Endothelial cell of umbilical vein (primary cell): ENCODE data around the gene SLC1A7. TPM values are rescaled to one million over a fixed set of nuclear protein-coding genes. Genes with fewer than 3 reads are reported as not detected.

ENCODE experiments used
- BruUV-seq: library from RNA; stranded (reverse); fragments of 400-500 nt; replicated peaks from 2 replicates; lab custom pipeline; 2021; lab: Mats Ljungman, UMichigan
- CTCF ChIA-PET: fragments of 300-600, 350-600 bp; sonication (Branson Sonifier 250); formaldehyde crosslinking; loops from one replicate; lab custom pipeline; 2021; ENCODE audit warnings: antibody characterized with exemption, inconsistent platforms; lab: Charles Lee
- POLR2A ChIA-PET: fragments of 300-600, 350-600 bp; sonication (Branson Sonifier 250); formaldehyde crosslinking; loops from one replicate; lab custom pipeline; 2021; ENCODE audit warnings: antibody characterized with exemption, inconsistent platforms; lab: Charles Lee
- DNase-seq: peaks from one replicate; pipeline ENCODE4 v3.0.0-alpha.2; 2011; ENCODE audit warnings: low read depth, low spot score
- FAIRE-seq: peaks from 2 replicates; lab custom pipeline; 2011; peaks lifted over from hg19 to GRCh38; lab: Jason Lieb, UNC
- H2AFZ ChIP-seq: 2 replicates; pipeline ENCODE4 v1.6.0; 2012; ENCODE audit warnings: low read depth, low read length, control low read depth, inconsistent platforms
- H3K27ac ChIP-seq: 2 replicates; pipeline ENCODE4 v1.5.1; 2011; ENCODE audit warnings: low read depth, mild to moderate bottlenecking, control low read depth, low read length, moderate library complexity; ENCODE audit not compliant: insufficient read depth
- H3K27me3 ChIP-seq, 2 experiments: 2 replicates each; pipeline versions ENCODE4 v1.6.0 to v1.6.1; 2011; ENCODE audit warnings: low read length in 2 of 2, mixed read lengths in 1 of 2; ENCODE audit not compliant: control insufficient read depth in 2 of 2, insufficient read depth in 2 of 2
- H3K36me3 ChIP-seq, 2 experiments: 2 replicates in 1 of 2; 3 replicates in 1 of 2; pipeline ENCODE4 v1.5.1; 2011; ENCODE audit warnings: low read length in 2 of 2, mild to moderate bottlenecking in 1 of 2, moderate library complexity in 1 of 2; ENCODE audit not compliant: control insufficient read depth in 2 of 2, insufficient read depth in 2 of 2; ENCODE audit errors: extremely low read depth in 1 of 2
- H3K4me1 ChIP-seq: 3 replicates; pipeline ENCODE4 v1.5.1; 2011; ENCODE audit warnings: mild to moderate bottlenecking, low read length; ENCODE audit not compliant: control insufficient read depth, insufficient read depth; ENCODE audit errors: extremely low read depth
- H3K4me2 ChIP-seq: 2 replicates; pipeline ENCODE4 v1.6.1; 2011; ENCODE audit warnings: low read length, control low read depth, mixed read lengths; ENCODE audit not compliant: insufficient read depth
- H3K4me3 ChIP-seq, 3 experiments: fragments of 200-600 bp in 1 of 3; sonication (generic), shearing (Covaris generic) in 1 of 3; replicated peaks in 1 of 3; 2 replicates each; pipeline ENCODE4 v1.5.1; 2011 to 2016; ENCODE audit warnings: control low read depth in 3 of 3, low read length in 3 of 3, mild to moderate bottlenecking in 2 of 3, inconsistent platforms in 1 of 3, low read depth in 1 of 3, moderate library complexity in 1 of 3; ENCODE audit not compliant: insufficient read depth in 1 of 3
- H3K79me2 ChIP-seq: 2 replicates; pipeline ENCODE4 v1.6.0; 2012; ENCODE audit warnings: low read length, inconsistent platforms; ENCODE audit not compliant: control insufficient read depth, insufficient read depth
- H3K9ac ChIP-seq: replicated peaks from 2 replicates; pipeline ENCODE3; 2011; ENCODE audit warnings: low read length, control low read depth; ENCODE audit not compliant: insufficient read depth; ENCODE audit errors: extremely low read depth
- H3K9me1 ChIP-seq: replicated peaks from 3 replicates; pipeline ENCODE4 v1.6.0; 2011; ENCODE audit warnings: mild to moderate bottlenecking, low read length; ENCODE audit not compliant: control insufficient read depth, insufficient read depth; ENCODE audit errors: extremely low read depth
- H3K9me3 ChIP-seq: replicated peaks from 2 replicates; pipeline ENCODE4 v1.5.1; 2012; ENCODE audit warnings: low read length, inconsistent platforms; ENCODE audit not compliant: control insufficient read depth, insufficient read depth
- H4K20me1 ChIP-seq: replicated peaks from 2 replicates; pipeline ENCODE3; 2011; ENCODE audit warnings: mild to moderate bottlenecking, low read length; ENCODE audit not compliant: control insufficient read depth, insufficient read depth; ENCODE audit errors: extremely low read depth
- EZH2 ChIP-seq: IDR thresholded peaks from 2 replicates; pipeline ENCODE4 v1.6.1; 2012; ENCODE audit warnings: borderline replicate concordance, low read depth, mild to moderate bottlenecking, moderate library complexity, low read length, inconsistent platforms; ENCODE audit not compliant: severe bottlenecking
- FOS ChIP-seq: IDR thresholded peaks from 2 replicates; pipeline ENCODE4 v1.6.1; 2011; ENCODE audit warnings: mild to moderate bottlenecking, low read length, moderate library complexity, borderline replicate concordance; ENCODE audit not compliant: insufficient read depth
- GATA2 ChIP-seq: IDR thresholded peaks from 2 replicates; pipeline ENCODE4 v1.7.0; 2011; ENCODE audit warnings: low read depth, mild to moderate bottlenecking, moderate library complexity, mixed read lengths, low read length; ENCODE audit not compliant: insufficient read length, insufficient read depth
- JUN ChIP-seq: IDR thresholded peaks from 2 replicates; pipeline ENCODE4 v1.6.1; 2011; ENCODE audit warnings: borderline replicate concordance, low read depth; ENCODE audit not compliant: insufficient read length, insufficient read depth
- MYC ChIP-seq: IDR thresholded peaks from one replicate; pipeline ENCODE4 v1.6.1; 2011; ENCODE audit warnings: mild to moderate bottlenecking, low read depth, low read length
- POLR2A ChIP-seq: IDR thresholded peaks from 2 replicates; pipeline ENCODE4 v1.6.1; 2012; ENCODE audit warnings: low read depth, mild to moderate bottlenecking, control low read depth, low read length
- POLR2AphosphoS5 ChIP-seq: IDR thresholded peaks from 2 replicates; pipeline ENCODE4 v1.6.1; 2012; ENCODE audit warnings: low read depth, mild to moderate bottlenecking, control low read depth, low read length, moderate library complexity; ENCODE audit not compliant: insufficient read depth
- dilution Hi-C: fragments of 300-500 bp; cut with MboI; formaldehyde crosslinking; loops from one replicate; pipeline ENCODE4 v1.15.0; 2019; ENCODE audit warnings: low sequenced_read_pairs; ENCODE audit not compliant: extremely low pct_ligation_motif_present
- intact Hi-C: fragments of 100-400 bp; cut with micrococcal nuclease; formaldehyde crosslinking; loops from one replicate; pipeline ENCODE4 v1.10.0; 2022
- polyA plus RNA-seq, 4 experiments: library from polyadenylated mRNA; depleted of rRNA in 3 of 4; stranded (reverse) in 3 of 4; unstranded in 1 of 4; fragments of >200 nt; gene quantifications; 2 replicates each; pipeline versions ENCODE4 v1.2.1 to v1.2.3, GENCODE V29; 2011 to 2012; ENCODE audit warnings: missing spikeins in 1 of 4
- total RNA-seq: library from RNA; stranded (reverse); gene quantifications from 2 replicates; pipeline ENCODE4 v1.2.3, GENCODE V29; 2021
- TF ChIP-seq, protein P1 (sequence below): IDR thresholded peaks from 2 replicates; pipeline ENCODE4 v1.6.1; 2011; ENCODE audit not compliant: insufficient read depth, insufficient read length
- TF ChIP-seq, protein P2 (sequence below), 2 donors: IDR thresholded peaks; 1 replicate in 1 of 2; 2 replicates in 1 of 2; pipeline ENCODE4 v1.5.1; 2011; ENCODE audit warnings: low read length in 2 of 2, mild to moderate bottlenecking in 2 of 2, moderate library complexity in 2 of 2, control low read depth in 1 of 2, inconsistent platforms in 1 of 2, low read depth in 1 of 2; ENCODE audit not compliant: insufficient read depth in 1 of 2; ENCODE audit errors: extremely low read depth in 1 of 2

SLC1A7 gene
- total and polyA plus RNA-seq, 2 donors (not counting 3 experiments of a cell fraction or from before 2014, with no cell fraction given): not detected

DNA sequence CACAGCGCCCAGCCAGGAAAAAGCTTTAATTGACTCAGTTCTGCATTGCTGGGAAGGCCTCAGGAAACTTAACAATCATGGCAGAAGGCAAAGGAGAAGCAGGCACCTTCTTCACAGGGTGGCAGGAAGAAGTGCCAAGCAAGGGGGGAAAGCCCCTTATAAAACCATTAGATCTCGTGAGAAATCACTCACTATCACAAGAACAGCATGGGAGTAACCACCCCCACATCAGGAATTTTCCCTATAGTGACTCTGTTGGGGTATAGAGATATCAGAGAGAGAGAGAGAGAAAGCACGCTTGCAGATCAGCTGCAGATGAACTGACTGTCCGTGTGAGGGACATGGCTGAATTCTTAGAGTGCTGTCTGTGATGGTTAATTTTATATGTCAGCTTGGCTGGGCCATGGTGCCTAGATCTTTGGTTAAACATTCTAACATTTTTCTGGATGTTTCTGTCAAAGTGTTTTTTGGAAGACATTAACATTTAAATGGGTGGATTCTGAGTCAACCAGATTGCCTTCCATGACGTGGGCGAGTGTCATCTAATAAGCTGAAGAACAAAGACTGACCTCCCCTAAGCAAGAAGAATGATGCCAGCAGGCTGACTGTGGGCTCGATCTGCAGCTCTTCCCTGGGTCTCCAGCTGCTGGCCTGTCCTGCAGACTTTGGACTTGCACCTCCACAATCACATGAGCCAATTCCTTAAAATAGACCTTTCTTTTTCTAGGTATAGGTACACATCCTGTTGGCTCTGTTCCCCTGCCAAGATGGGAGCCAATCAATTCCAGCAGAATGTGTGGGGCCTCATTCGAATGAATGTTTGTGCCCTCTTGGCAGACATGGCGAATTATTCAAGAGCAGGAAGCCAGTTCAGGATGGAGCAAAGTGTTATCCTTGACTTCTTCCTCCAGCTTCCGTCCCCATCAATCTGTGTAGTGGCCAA lies 32.8 kb upstream of the SLC1A7 start:
- H3K4me2 ChIP-seq: no peak overlapping the region
- ChIA-PET CTCF (no interaction called here), POLR2A (no interaction called here)
- FAIRE-seq (no peak), DNase-seq (no peak)
- H3K9me1 ChIP-seq: no peaks in the 10 kb centered on the region
- no peaks in the 10 kb centered on the region for H3K9me3 ChIP-seq
- no peak overlapping the region for H3K4me3 ChIP-seq
- H3K4me1 ChIP-seq: no peaks in the 10 kb centered on the region
- TF ChIP-seq GATA2 (no peak), FOS (no peak), POLR2AphosphoS5 (no peak), EZH2 (no peak), MYC (no peak), JUN (no peak), POLR2A (no peak)
- TF ChIP-seq, protein P1, sequence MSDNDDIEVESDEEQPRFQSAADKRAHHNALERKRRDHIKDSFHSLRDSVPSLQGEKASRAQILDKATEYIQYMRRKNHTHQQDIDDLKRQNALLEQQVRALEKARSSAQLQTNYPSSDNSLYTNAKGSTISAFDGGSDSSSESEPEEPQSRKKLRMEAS: no peak
- TF ChIP-seq, protein P2, sequence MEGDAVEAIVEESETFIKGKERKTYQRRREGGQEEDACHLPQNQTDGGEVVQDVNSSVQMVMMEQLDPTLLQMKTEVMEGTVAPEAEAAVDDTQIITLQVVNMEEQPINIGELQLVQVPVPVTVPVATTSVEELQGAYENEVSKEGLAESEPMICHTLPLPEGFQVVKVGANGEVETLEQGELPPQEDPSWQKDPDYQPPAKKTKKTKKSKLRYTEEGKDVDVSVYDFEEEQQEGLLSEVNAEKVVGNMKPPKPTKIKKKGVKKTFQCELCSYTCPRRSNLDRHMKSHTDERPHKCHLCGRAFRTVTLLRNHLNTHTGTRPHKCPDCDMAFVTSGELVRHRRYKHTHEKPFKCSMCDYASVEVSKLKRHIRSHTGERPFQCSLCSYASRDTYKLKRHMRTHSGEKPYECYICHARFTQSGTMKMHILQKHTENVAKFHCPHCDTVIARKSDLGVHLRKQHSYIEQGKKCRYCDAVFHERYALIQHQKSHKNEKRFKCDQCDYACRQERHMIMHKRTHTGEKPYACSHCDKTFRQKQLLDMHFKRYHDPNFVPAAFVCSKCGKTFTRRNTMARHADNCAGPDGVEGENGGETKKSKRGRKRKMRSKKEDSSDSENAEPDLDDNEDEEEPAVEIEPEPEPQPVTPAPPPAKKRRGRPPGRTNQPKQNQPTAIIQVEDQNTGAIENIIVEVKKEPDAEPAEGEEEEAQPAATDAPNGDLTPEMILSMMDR (IDR thresholded peaks at IDR 0.05; ENCODE audit: extremely low read depth in 1 of 2, insufficient read depth in 1 of 2, low read depth in 1 of 2, low read length in 2 of 2): no peak
- no peak overlapping the region for H2AFZ ChIP-seq
- H3K9ac ChIP-seq: no peak overlapping the region
- peaks cover 6 to 17% of the 10 kb centered on the region in 2 experiments for H3K27me3 ChIP-seq
- dilution Hi-C loops: no loop called here
- BruUV-seq: no TSS peak
- no peaks in the 10 kb centered on the region for H3K79me2 ChIP-seq
- H3K27ac ChIP-seq: no peak overlapping the region
- intact Hi-C loops: no loop called here
- no peaks in the 10 kb centered on the region for H4K20me1 ChIP-seq
- no peaks in the 10 kb centered on the region for H3K36me3 ChIP-seq
